AG09309 (cell line): ENCODE results near the gene ALDH1A1.

Source experiments
- DNase-seq: peaks from one replicate; pipeline ENCODE4 v3.0.0-alpha.2; 2010; ENCODE audit warnings: low read depth
- H3K4me3 ChIP-seq: 2 replicates; pipeline ENCODE4 v1.5.1; 2011; ENCODE audit warnings: mild to moderate bottlenecking, low read depth, low read length, moderate library complexity; ENCODE audit not compliant: control insufficient read depth
- CTCF ChIP-seq: IDR thresholded peaks from 2 replicates; pipeline ENCODE4 v1.5.1; 2011; ENCODE audit warnings: mild to moderate bottlenecking, low read depth, low read length, inconsistent platforms; ENCODE audit not compliant: insufficient read depth, control insufficient read depth; ENCODE audit errors: missing control alignments

The ALDH1A1 gene

GRCh38 chr9:72895122-72895521 is 57.7 kb downstream of the ALDH1A1 start:
- H3K4me3 ChIP-seq = no peak overlapping the region
- no peak for DNase-seq
- TF ChIP-seq CTCF = no peak

GRCh38 chr9:72894342-72894741 is 58.5 kb downstream of the ALDH1A1 start:
- no peak for TF ChIP-seq CTCF
- peak; percentile 27 for DNase-seq
- H3K4me3 ChIP-seq = no peak overlapping the region

GRCh38 chr9:72893437-72893836 is 59.4 kb downstream of the ALDH1A1 start:
- H3K4me3 ChIP-seq = no peak overlapping the region
- no peak for DNase-seq
- TF ChIP-seq CTCF = no peak

- no peak overlapping the region for H3K4me3 ChIP-seq
- no peak for DNase-seq
- no peak for TF ChIP-seq CTCF
These were observed 61.8 kb downstream of the ALDH1A1 start for GRCh38 chr9:72891043-72891442.

GRCh38 chr9:72888943-72889342 is 63.9 kb downstream of the ALDH1A1 start:
- no peak for TF ChIP-seq CTCF
- DNase-seq = no peak

GRCh38 chr9:72888067-72888466 is 64.8 kb downstream of the ALDH1A1 start:
- no peak for TF ChIP-seq CTCF
- DNase-seq = peak; percentile 7
- H3K4me3 ChIP-seq = no peak overlapping the region

More at GRCh38 chr9:72888943-72889342, 63.9 kb downstream of the ALDH1A1 start:
- H3K4me3 ChIP-seq = no peak overlapping the region

- no peak for TF ChIP-seq CTCF
- no peak overlapping the region for H3K4me3 ChIP-seq
- DNase-seq = no peak
These were observed 66.5 kb downstream of the ALDH1A1 start for GRCh38 chr9:72886386-72886785.
